Right atrium auricular region (tissue), 2 donors: ENCODE results near the gene PARP15. TPM values are rescaled to one million over a fixed set of nuclear protein-coding genes. Genes with fewer than 3 reads are reported as not detected.
"Not testable (repeated sequence)": the region's sequence is repeated elsewhere in the genome, so short reads cannot be mapped to it uniquely, and the experiment has no call there.

Experiments
- DNase-seq: peaks from one replicate; pipeline ENCODE4 v3.0.0-alpha.2; 2019; ENCODE audit warnings: low spot score
- H3K27ac ChIP-seq, 2 donors: fragments of 200-600 bp; sonication (generic); 1 replicate in 1 of 2; 2 replicates in 1 of 2; pipeline ENCODE4 v1.5.1; 2016 to 2019
- H3K27me3 ChIP-seq, 2 donors: fragments of 200-600 bp; sonication (generic); one replicate each; pipeline versions ENCODE4 v1.5.1 to v1.6.0; 2017 to 2019
- H3K36me3 ChIP-seq: fragments of 200-600 bp; sonication (generic); one replicate; pipeline ENCODE4 v1.5.1; 2016
- H3K4me1 ChIP-seq, 2 donors: fragments of 200-600 bp; sonication (generic); one replicate each; pipeline versions ENCODE4 v1.5.1 to v1.6.0; 2017 to 2019
- H3K4me3 ChIP-seq, 2 donors: fragments of 200-600 bp; sonication (generic); 1 replicate in 1 of 2; 2 replicates in 1 of 2; pipeline ENCODE4 v1.5.1; 2017 to 2019; ENCODE audit warnings: mild to moderate bottlenecking in 1 of 2, moderate library complexity in 1 of 2
- H3K9me3 ChIP-seq, 2 donors: fragments of 200-600 bp; sonication (generic); one replicate each; pipeline ENCODE4 v1.5.1; 2019
- CTCF ChIP-seq, 2 donors: fragments of 200-600 bp; sonication (generic); IDR thresholded peaks; one replicate each; pipeline ENCODE4 v1.5.1; 2019; ENCODE audit warnings: antibody characterized with exemption in 2 of 2
- total RNA-seq, 2 donors: library from RNA; depleted of rRNA; stranded (reverse); fragments of >200 nt; gene quantifications; one replicate each; pipeline ENCODE4 v1.1.0, GENCODE V29; 2016

The PARP15 gene
- total RNA-seq, 2 donors from 2014 or later, result 1.1 to 1.7 TPM

DNA sequence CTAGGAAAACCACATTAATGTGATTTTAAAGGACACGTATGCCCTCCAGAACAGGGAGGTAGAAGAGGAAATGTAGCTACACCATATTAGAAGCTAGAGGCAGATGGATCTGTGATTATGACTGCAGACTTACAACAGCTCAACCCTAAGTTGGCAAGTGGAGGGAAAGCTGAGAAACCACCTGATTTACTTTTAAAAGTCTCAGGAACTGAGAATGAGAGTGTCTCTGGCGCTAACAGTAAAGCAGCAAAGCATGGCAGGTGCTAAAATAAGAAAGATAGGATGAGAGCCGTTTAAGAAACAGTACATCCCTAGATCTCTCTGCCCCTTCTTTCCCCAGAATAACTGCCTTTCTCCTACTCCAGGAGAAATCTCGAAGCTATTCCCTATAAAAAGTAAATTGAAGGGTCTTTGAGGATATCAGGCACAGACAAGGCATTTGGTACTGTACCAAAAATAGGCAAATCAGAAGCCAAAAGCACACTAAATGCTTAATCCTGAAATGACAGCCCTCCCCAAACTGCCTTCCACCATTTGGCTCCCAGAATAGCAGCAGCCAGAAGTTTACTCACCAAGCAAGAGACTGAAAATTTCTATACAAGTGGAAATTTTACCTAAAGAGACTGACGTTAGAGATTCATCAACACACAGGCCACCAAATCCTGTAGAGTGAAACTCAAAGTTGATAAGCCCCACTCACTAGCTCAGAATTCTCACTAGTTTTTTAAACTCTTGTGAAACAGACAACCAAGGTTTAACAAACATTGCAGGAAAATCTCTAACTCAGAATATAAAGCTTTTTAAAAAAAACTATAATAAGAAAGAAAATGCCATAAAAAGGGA is 68.9 kb downstream of the PARP15 start:
- H3K4me1 ChIP-seq, result no peaks in the 10 kb centered on the region
- no peak for TF ChIP-seq CTCF (IDR thresholded peaks at IDR 0.05)
- no peaks in the 10 kb centered on the region for H3K9me3 ChIP-seq
- no peak overlapping the region for H3K27ac ChIP-seq
- no peak for DNase-seq
- no peaks in the 10 kb centered on the region for H3K36me3 ChIP-seq
- no peaks in the 10 kb centered on the region for H3K27me3 ChIP-seq
- H3K4me3 ChIP-seq, result no peak overlapping the region

DNA sequence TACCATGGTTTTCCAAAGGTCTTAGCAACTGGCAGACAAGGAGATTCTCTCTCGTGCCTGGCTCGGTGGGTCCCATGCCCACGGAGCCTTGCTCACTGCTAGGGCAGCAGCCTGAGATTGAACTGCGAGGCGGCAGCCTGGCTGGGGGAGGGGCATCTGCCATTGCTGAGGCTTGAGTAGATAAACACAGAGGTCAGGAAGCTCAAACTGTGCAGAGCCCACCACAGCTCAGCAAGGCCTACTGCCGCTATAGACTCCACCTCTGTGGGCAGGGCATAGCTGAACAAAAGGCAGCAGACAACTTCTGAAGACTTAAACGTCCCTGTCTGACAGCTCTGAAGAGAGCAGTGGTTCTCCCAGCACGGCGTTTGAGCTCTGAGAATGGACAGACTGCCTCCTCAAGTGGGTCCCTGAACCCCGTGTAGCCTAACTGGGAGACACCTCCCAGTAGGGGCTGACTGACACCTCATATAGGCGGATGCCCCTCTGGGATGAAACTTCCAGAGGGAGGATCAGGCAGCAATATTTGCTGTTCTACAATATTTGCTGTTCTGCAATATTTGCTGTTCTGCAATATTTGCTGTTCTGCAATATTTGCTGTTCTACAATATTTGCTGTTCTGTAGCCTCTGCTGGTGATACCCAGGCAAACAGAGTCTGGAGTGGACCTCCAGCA is 73.9 kb downstream of the PARP15 start:
- H3K4me3 ChIP-seq, H3K4me1 ChIP-seq, H3K27ac ChIP-seq, DNase-seq, H3K27me3 ChIP-seq, H3K9me3 ChIP-seq, H3K36me3 ChIP-seq: not testable (repeated sequence)

DNA sequence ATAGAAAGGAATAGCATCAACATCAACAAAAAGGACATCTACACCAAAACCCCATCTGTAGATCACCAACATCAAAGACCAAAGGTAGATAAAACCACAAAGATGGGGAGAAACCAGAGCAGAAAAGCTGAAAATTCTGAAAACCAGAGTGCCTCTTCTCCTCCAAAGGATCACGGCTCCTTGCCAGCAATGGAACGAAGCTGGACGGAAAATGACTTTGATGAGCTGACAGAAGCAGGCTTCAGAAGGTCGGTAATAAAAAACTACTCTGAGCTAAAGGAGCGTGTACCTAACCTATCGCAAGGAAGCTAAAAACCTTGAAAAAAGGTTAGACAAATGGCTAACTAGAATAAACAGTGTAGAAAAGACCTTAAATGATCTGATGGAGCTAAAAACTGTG is 74.5 kb downstream of the PARP15 start:
- DNase-seq, H3K27ac ChIP-seq, H3K4me3 ChIP-seq, H3K36me3 ChIP-seq, H3K9me3 ChIP-seq, H3K4me1 ChIP-seq, H3K27me3 ChIP-seq: not testable (repeated sequence)

- not testable (repeated sequence) for H3K4me1 ChIP-seq, H3K27ac ChIP-seq, H3K4me3 ChIP-seq, H3K27me3 ChIP-seq, H3K9me3 ChIP-seq, H3K36me3 ChIP-seq, DNase-seq
Measured at GRCh38 chr3:122658336-122658735, 80.9 kb downstream of the PARP15 start.

DNA sequence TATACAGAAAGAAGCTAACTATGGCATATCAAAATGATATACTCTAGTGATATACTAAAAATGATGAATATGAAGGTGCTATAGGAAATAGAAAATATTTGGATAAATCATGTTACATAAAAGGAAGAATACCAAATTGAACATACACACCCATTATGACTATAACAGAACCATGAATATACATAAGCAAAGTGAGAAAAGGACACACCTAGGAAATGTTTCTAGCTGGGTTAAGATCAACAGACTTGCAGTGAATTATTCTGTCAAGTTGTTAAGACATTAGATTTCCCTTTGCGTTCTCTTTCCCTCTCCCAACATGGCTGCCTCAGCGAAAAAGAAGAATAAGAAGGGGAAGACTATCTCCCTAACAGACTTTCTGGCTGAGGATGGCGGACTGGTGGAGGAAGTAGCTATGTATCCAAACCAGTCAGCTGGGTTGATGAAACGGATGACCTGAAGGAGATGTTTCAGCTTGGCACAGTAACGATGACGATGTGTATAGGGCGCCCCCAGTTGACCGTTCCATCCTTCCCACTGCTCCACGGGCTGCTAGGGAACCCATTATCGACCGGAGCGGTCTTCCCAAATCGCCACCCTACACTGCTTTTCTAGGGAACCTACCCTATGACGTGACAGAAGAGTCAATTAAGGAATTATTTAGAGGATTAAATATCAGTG is 83.0 kb downstream of the PARP15 start:
- Histone ChIP-seq H3K4me3 (no peak overlapping the region), H3K27me3 (no peaks in the 10 kb centered on the region), H3K4me1 (no peaks in the 10 kb centered on the region), H3K27ac (no peak overlapping the region), H3K9me3 (no peaks in the 10 kb centered on the region), H3K36me3 (no peaks in the 10 kb centered on the region)
- DNase-seq, result no peak
- TF ChIP-seq CTCF (IDR thresholded peaks at IDR 0.05), result no peak

DNA sequence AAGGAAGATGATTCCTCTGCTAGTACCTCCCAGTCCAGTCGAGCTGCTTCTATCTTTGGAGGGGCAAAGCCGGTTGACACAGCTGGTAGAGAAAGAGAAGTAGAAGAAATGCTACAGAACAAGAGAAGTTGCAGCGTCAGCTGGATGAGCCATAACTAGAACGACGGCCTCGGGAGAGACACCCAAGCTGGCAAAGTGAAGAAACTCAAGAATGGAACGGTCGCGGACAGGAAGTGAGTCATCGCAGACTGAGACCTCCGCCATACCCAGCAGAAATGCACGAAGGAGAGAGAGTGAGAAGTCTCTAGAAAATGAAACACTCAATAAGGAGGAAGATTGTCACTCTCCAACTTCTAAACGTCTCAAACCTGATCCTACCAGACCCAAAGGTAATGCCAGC is 84.2 kb downstream of the PARP15 start:
- Histone ChIP-seq H3K27me3 (no peaks in the 10 kb centered on the region), H3K9me3 (no peaks in the 10 kb centered on the region), H3K36me3 (no peaks in the 10 kb centered on the region), H3K27ac (no peak overlapping the region), H3K4me3 (no peak overlapping the region), H3K4me1 (no peaks in the 10 kb centered on the region)
- DNase-seq, result peak; percentile 61
- TF ChIP-seq CTCF (IDR thresholded peaks at IDR 0.05), result no peak

DNA sequence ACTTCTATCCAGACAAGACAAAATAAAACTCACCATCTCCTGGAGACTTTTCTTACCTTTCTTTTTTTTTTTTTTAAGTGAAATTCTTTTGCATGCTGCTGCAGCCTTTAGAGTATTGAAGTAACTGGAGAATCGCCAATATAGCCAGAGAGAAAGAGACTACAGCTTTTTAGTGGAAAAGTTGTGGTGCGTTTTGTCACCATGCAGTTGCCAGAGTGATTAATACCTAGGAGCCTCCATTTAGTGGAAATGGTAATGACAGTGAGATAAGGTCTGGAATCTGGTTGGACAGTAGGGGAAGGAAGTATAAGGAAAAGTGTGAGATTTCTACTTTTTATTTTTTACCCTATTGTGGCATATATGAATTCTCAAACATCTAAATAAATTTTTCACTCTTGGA is 85.1 kb downstream of the PARP15 start:
- no peak for TF ChIP-seq CTCF (IDR thresholded peaks at IDR 0.05)
- DNase-seq, result no peak

More for the DNA sequence above, 85.1 kb downstream of the PARP15 start:
- Histone ChIP-seq H3K27me3 (no peaks in the 10 kb centered on the region), H3K36me3 (no peaks in the 10 kb centered on the region), H3K4me1 (no peaks in the 10 kb centered on the region), H3K27ac (no peak overlapping the region), H3K9me3 (no peaks in the 10 kb centered on the region), H3K4me3 (no peak overlapping the region)
